ENCODE measurements around the gene MASP2.

DNA sequence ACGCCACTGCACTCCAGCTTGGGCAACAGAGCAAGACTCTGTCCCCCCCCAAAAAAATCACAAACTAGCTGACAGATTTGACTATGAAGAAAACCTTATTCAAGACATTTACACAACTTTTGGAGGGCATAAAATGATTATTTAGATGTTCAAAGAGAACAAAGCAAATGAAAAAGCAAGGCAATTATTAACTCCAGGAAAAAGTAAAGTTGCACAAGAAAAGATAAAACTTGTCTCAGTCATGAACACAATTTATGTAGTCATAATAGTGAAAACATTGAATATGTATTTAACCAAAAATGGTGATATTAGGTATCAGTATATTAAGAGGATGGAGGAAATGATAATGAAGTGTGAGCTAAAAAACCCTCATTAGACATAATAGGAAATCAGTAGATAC lies 46.5 kb downstream of the MASP2 start:
- TF ChIP-seq, protein P1, sequence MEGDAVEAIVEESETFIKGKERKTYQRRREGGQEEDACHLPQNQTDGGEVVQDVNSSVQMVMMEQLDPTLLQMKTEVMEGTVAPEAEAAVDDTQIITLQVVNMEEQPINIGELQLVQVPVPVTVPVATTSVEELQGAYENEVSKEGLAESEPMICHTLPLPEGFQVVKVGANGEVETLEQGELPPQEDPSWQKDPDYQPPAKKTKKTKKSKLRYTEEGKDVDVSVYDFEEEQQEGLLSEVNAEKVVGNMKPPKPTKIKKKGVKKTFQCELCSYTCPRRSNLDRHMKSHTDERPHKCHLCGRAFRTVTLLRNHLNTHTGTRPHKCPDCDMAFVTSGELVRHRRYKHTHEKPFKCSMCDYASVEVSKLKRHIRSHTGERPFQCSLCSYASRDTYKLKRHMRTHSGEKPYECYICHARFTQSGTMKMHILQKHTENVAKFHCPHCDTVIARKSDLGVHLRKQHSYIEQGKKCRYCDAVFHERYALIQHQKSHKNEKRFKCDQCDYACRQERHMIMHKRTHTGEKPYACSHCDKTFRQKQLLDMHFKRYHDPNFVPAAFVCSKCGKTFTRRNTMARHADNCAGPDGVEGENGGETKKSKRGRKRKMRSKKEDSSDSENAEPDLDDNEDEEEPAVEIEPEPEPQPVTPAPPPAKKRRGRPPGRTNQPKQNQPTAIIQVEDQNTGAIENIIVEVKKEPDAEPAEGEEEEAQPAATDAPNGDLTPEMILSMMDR (IDR thresholded peaks at IDR 0.05) = no peak
- TF ChIP-seq POLR2A (IDR thresholded peaks at IDR 0.05) = no peak
